Smooth muscle cell of the coronary artery (primary cell): ENCODE results near the gene PAFAH2. TPM values are rescaled to one million over a fixed set of nuclear protein-coding genes. Genes with fewer than 3 reads are reported as not detected.

Experiments used
- total RNA-seq: library from RNA; depleted of rRNA; stranded (reverse); fragments of >200 nt; gene quantifications from 2 replicates; pipeline ENCODE4 v1.2.3, GENCODE V29; 2014; ENCODE audit warnings: low replicate concordance

The PAFAH2 gene
- total RNA-seq = 5.0 and 7.0 TPM in 2 replicates

DNA sequence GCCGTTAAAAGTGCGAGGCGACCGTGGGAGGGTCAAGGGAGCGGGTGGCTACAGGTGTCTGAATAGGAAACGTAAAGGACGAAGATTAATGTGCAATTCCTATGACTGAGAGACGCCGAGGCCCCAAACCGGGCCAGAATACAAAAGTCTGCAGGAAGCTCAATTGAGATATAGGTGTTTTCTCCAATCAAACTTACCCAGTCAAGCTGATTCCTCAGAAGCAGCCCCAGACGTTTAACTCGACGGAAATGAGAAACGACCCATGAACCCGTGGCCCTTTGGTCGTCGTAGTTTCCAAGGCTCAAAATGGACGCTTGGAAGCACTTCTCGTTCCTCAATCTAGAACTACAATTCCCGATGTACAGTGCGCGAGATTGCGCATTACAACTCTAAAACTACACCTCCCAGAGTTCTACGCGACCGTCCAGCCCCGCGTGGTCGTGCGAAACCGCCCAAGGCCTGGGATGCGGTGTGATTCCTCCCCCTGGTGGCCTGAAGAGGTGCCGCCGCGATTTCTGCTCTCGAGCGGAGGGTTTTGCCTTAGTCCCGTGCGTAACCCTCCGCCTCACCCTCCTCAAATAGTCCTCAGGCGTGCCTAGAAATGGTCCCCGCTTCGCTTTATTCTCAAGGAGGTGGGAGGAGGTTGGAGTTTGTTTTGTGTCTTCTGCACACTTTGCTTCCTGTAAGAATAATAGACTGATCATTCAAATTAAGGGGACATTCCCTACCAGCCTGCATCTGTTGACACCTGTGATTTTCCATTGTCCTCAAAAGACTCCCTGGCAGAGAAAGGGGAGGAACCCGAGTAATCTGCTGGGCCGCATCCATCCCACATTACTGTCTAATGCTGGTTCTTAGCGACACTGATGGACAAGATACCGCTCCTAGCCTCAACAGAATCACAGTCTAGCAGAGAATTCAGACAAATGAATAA is at the start of gene PAFAH2:
Gene PAFAH2, minus strand, starts transcription at position 236 of the 934 bp plus-strand sequence. CDS start 7,247 bp downstream, outside the sequence.

GRCh38 chr1:26045722-26046245 is 47.9 kb upstream of the PAFAH2 start, which contains the start of gene SLC30A2:
Gene SLC30A2 (minus strand): TSS chr1:26046118. CDS start chr1:26045896, 222 bp downstream.

GRCh38 chr1:26021647-26022403 is 24.0 kb upstream of the PAFAH2 start, which contains the start of gene EXTL1:
Gene EXTL1 (plus strand): TSS chr1:26021775. CDS start chr1:26022647, 872 bp downstream.

Other genes starting within 250 kb of the PAFAH2 start
- 7.1 and 11.8 TPM in 2 replicates for gene SELENON, start 197.9 kb downstream of the PAFAH2 start, total RNA-seq
- 24.7 and 26.5 TPM in 2 replicates for gene MTFR1L, start 178.1 kb downstream of the PAFAH2 start, total RNA-seq
- 0.98 TPM in 1 of 2 replicates, not detected in the other for gene AUNIP, start 138.6 kb downstream of the PAFAH2 start, total RNA-seq
- gene PAQR7, start 122.4 kb downstream of the PAFAH2 start, total RNA-seq = 7.5 and 10.6 TPM in 2 replicates
- 2.2 and 55.4 TPM in 2 replicates for gene STMN1, start 91.6 kb downstream of the PAFAH2 start, total RNA-seq
- gene EXTL1, start 23.7 kb upstream of the PAFAH2 start, total RNA-seq = 0.15 and 0.23 TPM in 2 replicates
- gene SLC30A2, start 48.1 kb upstream of the PAFAH2 start, total RNA-seq = not detected in 2 replicates
- gene TRIM63, start 69.6 kb upstream of the PAFAH2 start, total RNA-seq = 0.82 TPM in 1 of 2 replicates, not detected in the other
- gene PDIK1L, start 113.8 kb upstream of the PAFAH2 start, total RNA-seq = 2.9 TPM in 2 replicates
- under 0.01 and 0.08 TPM in 2 replicates for gene FAM110D, start 161.0 kb upstream of the PAFAH2 start, total RNA-seq
- gene C1orf232, start 170.9 kb upstream of the PAFAH2 start, total RNA-seq = not detected in 2 replicates
- gene ZNF593, start 171.8 kb upstream of the PAFAH2 start, total RNA-seq = 11.2 and 41.5 TPM in 2 replicates
- gene ZNF593OS, start 173.8 kb upstream of the PAFAH2 start, total RNA-seq = not detected in 2 replicates
- 0.08 TPM in 1 of 2 replicates, not detected in the other for gene CNKSR1, start 179.4 kb upstream of the PAFAH2 start, total RNA-seq
- not detected in 2 replicates for gene CATSPER4, start 192.5 kb upstream of the PAFAH2 start, total RNA-seq
- 2.3 and 6.5 TPM in 2 replicates for gene CEP85, start 236.1 kb upstream of the PAFAH2 start, total RNA-seq